Tibial nerve (tissue), 4 donors: Measurements from ENCODE around the gene NET1. TPM values are rescaled to one million over a fixed set of nuclear protein-coding genes. Genes with fewer than 3 reads are reported as not detected.

Source experiments
- DNase-seq, 2 donors: peaks; one replicate each; pipeline ENCODE4 v3.0.0-alpha.2; 2019; ENCODE audit warnings: low spot score in 2 of 2
- H3K27ac ChIP-seq, 4 donors: fragments of 200-600 bp; sonication (generic) in 3 of 4; one replicate each; pipeline ENCODE4 v1.5.1; 2017 to 2019; ENCODE audit warnings: mild to moderate bottlenecking in 1 of 4
- H3K27me3 ChIP-seq, 2 donors: fragments of 200-600 bp; sonication (generic) in 1 of 2; one replicate each; pipeline versions ENCODE4 v1.5.1 to v1.6.0; 2017 to 2019
- H3K36me3 ChIP-seq, 3 donors: fragments of 200-600 bp; sonication (generic); one replicate each; pipeline ENCODE4 v1.5.1; 2018 to 2019
- H3K4me1 ChIP-seq, 4 donors: fragments of 200-600 bp; sonication (generic) in 3 of 4; one replicate each; pipeline ENCODE4 v1.5.1; 2017 to 2019
- H3K4me3 ChIP-seq, 4 donors: fragments of 200-600 bp; sonication (generic) in 3 of 4; one replicate each; pipeline ENCODE4 v1.5.1; 2017 to 2019; ENCODE audit warnings: mild to moderate bottlenecking in 1 of 4, moderate library complexity in 1 of 4
- H3K9me3 ChIP-seq, 4 donors: fragments of 200-600 bp; sonication (generic) in 3 of 4; one replicate each; pipeline ENCODE4 v1.5.1; 2017 to 2019
- CTCF ChIP-seq, 5 experiments: fragments of 200-600 bp in 3 of 5; fragments of 450-650 bp in 2 of 5; sonication (generic) in 3 of 5; IDR thresholded peaks; one replicate each; pipeline ENCODE4 v1.5.1; 2016 to 2019; ENCODE audit warnings: antibody characterized with exemption in 5 of 5, mild to moderate bottlenecking in 3 of 5, moderate library complexity in 2 of 5
- EP300 ChIP-seq, 2 donors: sonication (generic); formaldehyde crosslinking; IDR thresholded peaks; one replicate each; pipeline ENCODE4 v1.6.1; 2017; ENCODE audit warnings: antibody characterized with exemption in 2 of 2, mild to moderate bottlenecking in 1 of 2
- POLR2A ChIP-seq, 2 donors: fragments of 450-650 bp; IDR thresholded peaks; one replicate each; pipeline ENCODE4 v1.6.1; 2017; ENCODE audit warnings: antibody characterized with exemption in 2 of 2, mild to moderate bottlenecking in 2 of 2, moderate library complexity in 2 of 2
- WGBS, 2 donors: methylation state at CpG; one replicate each; pipeline ENCODE4 v1.1.5; 2018; 5-methylcytosine and 5-hydroxymethylcytosine counted together
- total RNA-seq, 4 donors: library from RNA; depleted of rRNA; stranded (reverse); fragments of >200 nt; gene quantifications; one replicate each; pipeline ENCODE4 v1.1.0, GENCODE V29; 2016

NET1 gene
- total RNA-seq, 4 donors from 2014 or later, result 66.0 to 133 (median 91.3) TPM

- Histone ChIP-seq H3K4me3 (no peak overlapping the region), H3K4me1 (no peaks in the 10 kb centered on the region), H3K36me3 (no peaks in the 10 kb centered on the region), H3K27ac (no peak overlapping the region), H3K27me3 (no peaks in the 10 kb centered on the region), H3K9me3 (peaks cover 0 to 15% (median 0%) of the 10 kb centered on the region in 4 donors)
- 91% methylated on average over 10 of the region's 10 CpGs for WGBS, 2 donors
- DNase-seq, result no peak
- no peak for TF ChIP-seq POLR2A (IDR thresholded peaks at IDR 0.05)
- no peak for TF ChIP-seq EP300 (IDR thresholded peaks at IDR 0.05)
- no peak for TF ChIP-seq CTCF (IDR thresholded peaks at IDR 0.05)
These were observed 78.5 kb downstream of the NET1 start for GRCh38 chr10:5490698-5491464.

GRCh38 chr10:5491477-5491876 is 79.1 kb downstream of the NET1 start:
- Histone ChIP-seq H3K27me3 (no peaks in the 10 kb centered on the region), H3K4me3 (no peak overlapping the region), H3K9me3 (peaks cover 0 to 15% (median 0%) of the 10 kb centered on the region in 4 donors), H3K27ac (no peak overlapping the region), H3K4me1 (no peaks in the 10 kb centered on the region), H3K36me3 (no peaks in the 10 kb centered on the region)
- DNase-seq, result no peak
- WGBS, 2 donors, result 91 to 100% methylated on average over 7 of the region's 7 CpGs
- TF ChIP-seq EP300 (IDR thresholded peaks at IDR 0.05), result no peak
- TF ChIP-seq CTCF (IDR thresholded peaks at IDR 0.05), result no peak
- TF ChIP-seq POLR2A (IDR thresholded peaks at IDR 0.05), result no peak

- TF ChIP-seq POLR2A (IDR thresholded peaks at IDR 0.05), result no peak
- H3K27ac ChIP-seq, result no peak overlapping the region
These were observed 80.0 kb downstream of the NET1 start for GRCh38 chr10:5492322-5492855.

GRCh38 chr10:5492929-5493576 is 80.7 kb downstream of the NET1 start:
- no peak for TF ChIP-seq CTCF (IDR thresholded peaks at IDR 0.05)
- H3K36me3 ChIP-seq, result no peaks in the 10 kb centered on the region
- no peaks in the 10 kb centered on the region for H3K4me1 ChIP-seq
- 88 to 96% methylated on average over 13 of the region's 13 CpGs for WGBS, 2 donors
- H3K9me3 ChIP-seq, result peaks cover 0 to 15% (median 0%) of the 10 kb centered on the region in 4 donors
- H3K27me3 ChIP-seq, result no peaks in the 10 kb centered on the region
- DNase-seq, result no peak
- H3K4me3 ChIP-seq, result no peak overlapping the region
- no peak overlapping the region for H3K27ac ChIP-seq

More at GRCh38 chr10:5492322-5492855, 80.0 kb downstream of the NET1 start:
- H3K36me3 ChIP-seq, result no peaks in the 10 kb centered on the region
- H3K4me3 ChIP-seq, result no peak overlapping the region
- peaks cover 0 to 15% (median 0%) of the 10 kb centered on the region in 4 donors for H3K9me3 ChIP-seq
- WGBS, 2 donors, result 83 to 91% methylated on average over 4 of the region's 4 CpGs
- DNase-seq, result no peak
- no peaks in the 10 kb centered on the region for H3K27me3 ChIP-seq
- H3K4me1 ChIP-seq, result no peaks in the 10 kb centered on the region

GRCh38 chr10:5493691-5494090 is 81.3 kb downstream of the NET1 start:
- no peaks in the 10 kb centered on the region for H3K27me3 ChIP-seq
- TF ChIP-seq CTCF (IDR thresholded peaks at IDR 0.05) (no peak), EP300 (IDR thresholded peaks at IDR 0.05) (no peak), POLR2A (IDR thresholded peaks at IDR 0.05) (no peak)
- DNase-seq, result no peak
- no peaks in the 10 kb centered on the region for H3K4me1 ChIP-seq
- H3K4me3 ChIP-seq, result no peak overlapping the region
- H3K27ac ChIP-seq, result no peak overlapping the region
- WGBS, 2 donors, result 48 to 71% methylated on average over 3 of the region's 3 CpGs
- H3K36me3 ChIP-seq, result no peaks in the 10 kb centered on the region
- peaks cover 0 to 15% (median 0%) of the 10 kb centered on the region in 4 donors for H3K9me3 ChIP-seq
